HepG2 (cell line): ENCODE data around the gene UBAP1L. TPM values are rescaled to one million over a fixed set of nuclear protein-coding genes. Genes with fewer than 3 reads are reported as not detected.

ENCODE experiments used
- CBFB ChIP-seq: sonication (generic); formaldehyde crosslinking; IDR thresholded peaks from 2 replicates; pipeline ENCODE4 v1.4.0; 2020; ENCODE audit warnings: missing genetic modification reagents
- ELF4 ChIP-seq: sonication (generic); formaldehyde crosslinking; IDR thresholded peaks from 2 replicates; pipeline ENCODE4 v1.5.0; 2020; ENCODE audit warnings: missing genetic modification reagents, mild to moderate bottlenecking, moderate library complexity, borderline replicate concordance
- KAT8 ChIP-seq: IDR thresholded peaks from 2 replicates; pipeline ENCODE4 v1.6.1; 2016; ENCODE audit warnings: missing genetic modification reagents, missing compliant biosample characterization
- KMT2A ChIP-seq: sonication (generic); formaldehyde crosslinking; IDR thresholded peaks from 2 replicates; pipeline ENCODE4 v1.4.0; 2020; ENCODE audit warnings: missing genetic modification reagents
- MBNL3 ChIP-seq: fragments of 250-450 bp; sonication (Bioruptor Pico); conservative IDR thresholded peaks from 2 replicates; pipeline ENCODE4 v1.8.0; 2022; ENCODE audit warnings: mild to moderate bottlenecking, inconsistent platforms
- MIER2 ChIP-seq: IDR thresholded peaks from 2 replicates; pipeline ENCODE4 v1.6.1; 2016; ENCODE audit warnings: missing biosample characterization, missing genetic modification reagents
- NPAS2 ChIP-seq: sonication (generic); formaldehyde crosslinking; IDR thresholded peaks from 2 replicates; pipeline ENCODE4 v1.8.0; 2022; ENCODE audit warnings: mild to moderate bottlenecking, missing genetic modification reagents, borderline replicate concordance
- STAT6 ChIP-seq: sonication (generic); formaldehyde crosslinking; IDR thresholded peaks from 2 replicates; pipeline ENCODE4 v1.4.0; 2020; ENCODE audit warnings: missing genetic modification reagents, mild to moderate bottlenecking, borderline replicate concordance
- TFDP2 ChIP-seq: sonication (generic); formaldehyde crosslinking; IDR thresholded peaks from 2 replicates; pipeline ENCODE4 v1.4.0; 2020; ENCODE audit warnings: missing genetic modification reagents
- ZFYVE20 ChIP-seq: sonication (generic); formaldehyde crosslinking; IDR thresholded peaks from 2 replicates; pipeline ENCODE4 v1.8.0; 2023; ENCODE audit warnings: low read depth, mild to moderate bottlenecking, moderate library complexity, missing genetic modification reagents, borderline replicate concordance
- ZNF639 ChIP-seq: conservative IDR thresholded peaks from 2 replicates; pipeline ENCODE4 v1.6.1; 2018; ENCODE audit warnings: missing genetic modification reagents
- ZSCAN21 ChIP-seq: sonication (generic); formaldehyde crosslinking; IDR thresholded peaks from 2 replicates; pipeline ENCODE4 v1.8.0; 2022; ENCODE audit warnings: mild to moderate bottlenecking, missing genetic modification reagents, moderate library complexity, borderline replicate concordance
- ZZZ3 ChIP-seq: sonication (generic); formaldehyde crosslinking; IDR thresholded peaks from 2 replicates; pipeline ENCODE4 v1.4.0; 2020; ENCODE audit warnings: missing genetic modification reagents, mild to moderate bottlenecking, borderline replicate concordance
- polyA plus RNA-seq, 8 experiments: library from polyadenylated mRNA; depleted of rRNA in 3 of 8; stranded (reverse) in 7 of 8; unstranded in 1 of 8; fragments of >200 nt; fragmentation: Illumina TruSeq in 4 of 8; extraction: Trizol in 4 of 8; gene quantifications; 2 replicates each; pipeline versions ENCODE4 v1.2.1 to v1.2.3, GENCODE V29; 2011 to 2016; ENCODE audit warnings: low read depth in 4 of 8, missing spikeins in 1 of 8, mixed read lengths in 1 of 8; ENCODE audit not compliant: insufficient read depth in 1 of 8
- total RNA-seq, 5 experiments: library from RNA; depleted of rRNA; stranded (reverse); fragments of >200 nt; fragmentation: Illumina TruSeq; extraction: Trizol; gene quantifications; 2 replicates each; pipeline ENCODE4 v1.2.3, GENCODE V29; 2016; ENCODE audit warnings: low read depth in 1 of 5
- TF ChIP-seq, protein P1 (sequence below), 2 experiments: sonication (generic) in 1 of 2; formaldehyde crosslinking in 1 of 2; IDR thresholded peaks; 2 replicates each; pipeline versions ENCODE4 v1.6.1 to v1.9.0; 2014 to 2022; ENCODE audit warnings: antibody characterized with exemption in 1 of 2, borderline replicate concordance in 1 of 2, inconsistent platforms in 1 of 2, low read depth in 1 of 2, missing genetic modification reagents in 1 of 2
- TF ChIP-seq, protein P2 (sequence below): sonication (generic); formaldehyde crosslinking; IDR thresholded peaks from 2 replicates; pipeline ENCODE4 v1.5.0; 2020; ENCODE audit warnings: missing genetic modification reagents, mild to moderate bottlenecking, borderline replicate concordance

Gene UBAP1L
- total and polyA plus RNA-seq, 2 of the 13 experiments (the other 11 are each of a cell fraction or from before 2014, with no cell fraction given): 0.86 to 1.4 TPM

DNA sequence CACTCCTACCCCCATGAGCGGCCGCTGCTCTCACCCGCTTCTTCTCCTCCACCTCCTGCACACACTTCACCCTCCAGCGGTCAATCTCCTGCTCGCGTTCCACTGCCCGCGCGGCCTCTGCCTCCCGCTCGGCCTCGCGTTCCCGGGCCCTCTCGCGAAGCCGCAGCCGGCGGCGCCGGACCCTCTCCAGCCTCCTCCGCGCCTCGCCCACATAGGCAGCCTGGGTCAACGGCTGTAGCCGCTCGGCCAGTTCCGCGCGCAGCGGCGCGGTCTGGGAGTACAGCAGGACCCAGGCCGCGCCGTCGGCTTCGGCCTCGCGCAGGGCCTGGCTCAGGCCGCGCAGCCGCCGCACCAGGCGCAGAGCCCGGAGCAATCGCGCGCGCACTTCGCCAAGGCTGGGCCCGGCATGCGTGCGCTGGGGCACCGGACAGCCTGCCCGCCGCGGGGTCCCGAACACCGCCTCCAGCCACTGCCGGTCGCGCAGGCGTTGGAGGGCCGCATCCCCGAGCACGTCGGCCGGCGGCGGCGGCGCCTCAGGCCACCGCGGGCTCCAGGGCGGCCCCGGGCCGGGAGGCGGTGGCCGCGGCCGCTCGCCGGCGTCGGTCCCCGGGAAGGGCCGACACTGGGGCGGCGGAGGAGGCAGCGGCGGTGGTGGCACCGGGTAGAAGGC, 18.0 kb upstream of the UBAP1L start (continued):
- TF ChIP-seq, protein P1, sequence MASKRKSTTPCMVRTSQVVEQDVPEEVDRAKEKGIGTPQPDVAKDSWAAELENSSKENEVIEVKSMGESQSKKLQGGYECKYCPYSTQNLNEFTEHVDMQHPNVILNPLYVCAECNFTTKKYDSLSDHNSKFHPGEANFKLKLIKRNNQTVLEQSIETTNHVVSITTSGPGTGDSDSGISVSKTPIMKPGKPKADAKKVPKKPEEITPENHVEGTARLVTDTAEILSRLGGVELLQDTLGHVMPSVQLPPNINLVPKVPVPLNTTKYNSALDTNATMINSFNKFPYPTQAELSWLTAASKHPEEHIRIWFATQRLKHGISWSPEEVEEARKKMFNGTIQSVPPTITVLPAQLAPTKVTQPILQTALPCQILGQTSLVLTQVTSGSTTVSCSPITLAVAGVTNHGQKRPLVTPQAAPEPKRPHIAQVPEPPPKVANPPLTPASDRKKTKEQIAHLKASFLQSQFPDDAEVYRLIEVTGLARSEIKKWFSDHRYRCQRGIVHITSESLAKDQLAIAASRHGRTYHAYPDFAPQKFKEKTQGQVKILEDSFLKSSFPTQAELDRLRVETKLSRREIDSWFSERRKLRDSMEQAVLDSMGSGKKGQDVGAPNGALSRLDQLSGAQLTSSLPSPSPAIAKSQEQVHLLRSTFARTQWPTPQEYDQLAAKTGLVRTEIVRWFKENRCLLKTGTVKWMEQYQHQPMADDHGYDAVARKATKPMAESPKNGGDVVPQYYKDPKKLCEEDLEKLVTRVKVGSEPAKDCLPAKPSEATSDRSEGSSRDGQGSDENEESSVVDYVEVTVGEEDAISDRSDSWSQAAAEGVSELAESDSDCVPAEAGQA (IDR thresholded peaks at IDR 0.05; ENCODE audit: low read depth): no peak
- TF ChIP-seq, protein P1 (CRISPR knock-in tag; IDR thresholded peaks at IDR 0.05; ENCODE audit: borderline replicate concordance): no peak
- TF ChIP-seq KAT8 (CRISPR knock-in tag): no peak
- TF ChIP-seq, protein P2, sequence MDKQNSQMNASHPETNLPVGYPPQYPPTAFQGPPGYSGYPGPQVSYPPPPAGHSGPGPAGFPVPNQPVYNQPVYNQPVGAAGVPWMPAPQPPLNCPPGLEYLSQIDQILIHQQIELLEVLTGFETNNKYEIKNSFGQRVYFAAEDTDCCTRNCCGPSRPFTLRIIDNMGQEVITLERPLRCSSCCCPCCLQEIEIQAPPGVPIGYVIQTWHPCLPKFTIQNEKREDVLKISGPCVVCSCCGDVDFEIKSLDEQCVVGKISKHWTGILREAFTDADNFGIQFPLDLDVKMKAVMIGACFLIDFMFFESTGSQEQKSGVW (CRISPR knock-in tag): no peak
- TF ChIP-seq TFDP2: 0 out of 2 replicates have a peak, but pooled peaks have one; percentile 31
- TF ChIP-seq KMT2A: peak; percentile 53; the same call in 1 of the 2 replicates
- no peak; the same call in 1 of the 2 replicates for TF ChIP-seq ZFYVE20 (CRISPR knock-in tag)
- TF ChIP-seq MBNL3: no peak
- no peak for TF ChIP-seq ELF4
- no peak for TF ChIP-seq NPAS2 (CRISPR knock-in tag)
- TF ChIP-seq CBFB (CRISPR knock-in tag): peak; percentile 55; the same call in 1 of the 2 replicates
- TF ChIP-seq ZZZ3 (CRISPR knock-in tag): no peak
- no peak for TF ChIP-seq STAT6 (CRISPR knock-in tag)
- no peak for TF ChIP-seq ZNF639
- 0 out of 2 replicates have a peak, but pooled peaks have one; percentile 36 for TF ChIP-seq ZSCAN21
- TF ChIP-seq MIER2 (CRISPR knock-in tag): no peak
